ENCODE data around the gene WNT10A. TPM values are rescaled to one million over a fixed set of nuclear protein-coding genes. Genes with fewer than 3 reads are reported as not detected.

WNT10A gene
- total and polyA plus RNA-seq, 10 of the 15 experiments (the other 5 are each of a cell fraction or from before 2014, with no cell fraction given) = 0.61 to 45.0 (median 6.9) TPM

DNA sequence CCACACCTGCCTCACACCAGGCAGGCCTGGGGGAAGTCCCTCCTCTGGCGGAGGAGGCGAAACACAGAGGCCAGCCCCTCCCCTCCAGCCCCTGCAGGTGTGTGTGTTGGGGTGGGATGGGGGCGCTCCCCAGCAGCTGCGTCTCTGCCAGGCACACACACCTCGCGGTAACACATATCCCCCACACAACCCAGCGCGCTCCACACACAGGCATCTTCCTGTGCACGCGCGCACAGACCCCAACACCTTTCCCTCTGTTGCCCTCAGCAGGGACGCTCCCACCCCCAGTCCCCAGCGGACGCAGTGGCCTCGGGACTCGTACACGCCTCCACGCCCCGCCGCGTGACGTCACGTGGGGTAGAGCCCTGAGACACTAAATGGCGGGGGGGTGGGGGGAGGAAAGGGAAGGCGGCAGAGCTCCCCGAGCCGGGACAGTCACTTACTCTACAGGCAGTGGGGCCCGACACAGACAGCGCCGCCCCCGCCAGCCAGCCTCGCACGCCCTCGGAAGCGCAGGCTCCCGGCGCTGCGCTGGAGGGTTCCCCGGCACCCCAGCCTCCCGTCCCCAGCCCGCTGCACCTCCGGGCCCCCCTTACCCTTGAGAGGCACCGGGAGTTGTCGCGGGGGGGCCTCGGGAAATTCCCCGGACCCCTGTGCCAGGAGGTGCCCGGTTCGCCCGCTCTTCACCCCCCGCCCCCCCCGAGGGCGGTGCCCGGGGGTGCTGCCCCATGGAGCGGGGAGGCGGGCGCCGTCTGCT lies at the start of gene WNT10A (continued):
- TF ChIP-seq, protein P1, sequence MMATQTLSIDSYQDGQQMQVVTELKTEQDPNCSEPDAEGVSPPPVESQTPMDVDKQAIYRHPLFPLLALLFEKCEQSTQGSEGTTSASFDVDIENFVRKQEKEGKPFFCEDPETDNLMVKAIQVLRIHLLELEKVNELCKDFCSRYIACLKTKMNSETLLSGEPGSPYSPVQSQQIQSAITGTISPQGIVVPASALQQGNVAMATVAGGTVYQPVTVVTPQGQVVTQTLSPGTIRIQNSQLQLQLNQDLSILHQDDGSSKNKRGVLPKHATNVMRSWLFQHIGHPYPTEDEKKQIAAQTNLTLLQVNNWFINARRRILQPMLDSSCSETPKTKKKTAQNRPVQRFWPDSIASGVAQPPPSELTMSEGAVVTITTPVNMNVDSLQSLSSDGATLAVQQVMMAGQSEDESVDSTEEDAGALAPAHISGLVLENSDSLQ (IDR thresholded peaks at IDR 0.05) = no peak
- TF ChIP-seq MEF2A (IDR thresholded peaks at IDR 0.05; ENCODE audit: insufficient read depth, low read depth, low read length) (no peak), TAF1 (IDR thresholded peaks at IDR 0.05; ENCODE audit: borderline replicate concordance, low read depth, low read length) (peak; percentile 49; the same call in 1 of the 2 replicates), DPF2 (IDR thresholded peaks at IDR 0.05) (peak; percentile 94), IRF4 (IDR thresholded peaks at IDR 0.05; ENCODE audit: low read depth, low read length) (no peak), NR2F1 (conservative IDR thresholded peaks at IDR 0.05) (peak; percentile 72), FOS (IDR thresholded peaks at IDR 0.05; ENCODE audit: borderline replicate concordance, extremely low read depth, insufficient read length) (no peak), TBL1XR1 (IDR thresholded peaks at IDR 0.05; ENCODE audit: low read depth, low read length) (0 out of 2 replicates have a peak, but pooled peaks have one; percentile 61), RUNX3 (IDR thresholded peaks at IDR 0.05; ENCODE audit: low read length) (no peak), GABPA (IDR thresholded peaks at IDR 0.05; ENCODE audit: low read depth) (no peak), MTA2 (IDR thresholded peaks at IDR 0.05; ENCODE audit: low read depth) (peak; percentile 90), POU2F2 (IDR thresholded peaks at IDR 0.05; ENCODE audit: borderline replicate concordance, low read depth, low read length) (no peak), GATAD2B (conservative IDR thresholded peaks at IDR 0.05; ENCODE audit: low read depth) (peak; percentile 97), POLR2A (IDR thresholded peaks at IDR 0.05; ENCODE audit: low read depth, low read length) (peak; percentile 73)
- TF ChIP-seq, protein P2, sequence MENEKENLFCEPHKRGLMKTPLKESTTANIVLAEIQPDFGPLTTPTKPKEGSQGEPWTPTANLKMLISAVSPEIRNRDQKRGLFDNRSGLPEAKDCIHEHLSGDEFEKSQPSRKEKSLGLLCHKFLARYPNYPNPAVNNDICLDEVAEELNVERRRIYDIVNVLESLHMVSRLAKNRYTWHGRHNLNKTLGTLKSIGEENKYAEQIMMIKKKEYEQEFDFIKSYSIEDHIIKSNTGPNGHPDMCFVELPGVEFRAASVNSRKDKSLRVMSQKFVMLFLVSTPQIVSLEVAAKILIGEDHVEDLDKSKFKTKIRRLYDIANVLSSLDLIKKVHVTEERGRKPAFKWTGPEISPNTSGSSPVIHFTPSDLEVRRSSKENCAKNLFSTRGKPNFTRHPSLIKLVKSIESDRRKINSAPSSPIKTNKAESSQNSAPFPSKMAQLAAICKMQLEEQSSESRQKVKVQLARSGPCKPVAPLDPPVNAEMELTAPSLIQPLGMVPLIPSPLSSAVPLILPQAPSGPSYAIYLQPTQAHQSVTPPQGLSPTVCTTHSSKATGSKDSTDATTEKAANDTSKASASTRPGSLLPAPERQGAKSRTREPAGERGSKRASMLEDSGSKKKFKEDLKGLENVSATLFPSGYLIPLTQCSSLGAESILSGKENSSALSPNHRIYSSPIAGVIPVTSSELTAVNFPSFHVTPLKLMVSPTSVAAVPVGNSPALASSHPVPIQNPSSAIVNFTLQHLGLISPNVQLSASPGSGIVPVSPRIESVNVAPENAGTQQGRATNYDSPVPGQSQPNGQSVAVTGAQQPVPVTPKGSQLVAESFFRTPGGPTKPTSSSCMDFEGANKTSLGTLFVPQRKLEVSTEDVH (IDR thresholded peaks at IDR 0.05; ENCODE audit: low read depth, partially characterized antibody) = peak; percentile 48
- TF ChIP-seq, protein P3, sequence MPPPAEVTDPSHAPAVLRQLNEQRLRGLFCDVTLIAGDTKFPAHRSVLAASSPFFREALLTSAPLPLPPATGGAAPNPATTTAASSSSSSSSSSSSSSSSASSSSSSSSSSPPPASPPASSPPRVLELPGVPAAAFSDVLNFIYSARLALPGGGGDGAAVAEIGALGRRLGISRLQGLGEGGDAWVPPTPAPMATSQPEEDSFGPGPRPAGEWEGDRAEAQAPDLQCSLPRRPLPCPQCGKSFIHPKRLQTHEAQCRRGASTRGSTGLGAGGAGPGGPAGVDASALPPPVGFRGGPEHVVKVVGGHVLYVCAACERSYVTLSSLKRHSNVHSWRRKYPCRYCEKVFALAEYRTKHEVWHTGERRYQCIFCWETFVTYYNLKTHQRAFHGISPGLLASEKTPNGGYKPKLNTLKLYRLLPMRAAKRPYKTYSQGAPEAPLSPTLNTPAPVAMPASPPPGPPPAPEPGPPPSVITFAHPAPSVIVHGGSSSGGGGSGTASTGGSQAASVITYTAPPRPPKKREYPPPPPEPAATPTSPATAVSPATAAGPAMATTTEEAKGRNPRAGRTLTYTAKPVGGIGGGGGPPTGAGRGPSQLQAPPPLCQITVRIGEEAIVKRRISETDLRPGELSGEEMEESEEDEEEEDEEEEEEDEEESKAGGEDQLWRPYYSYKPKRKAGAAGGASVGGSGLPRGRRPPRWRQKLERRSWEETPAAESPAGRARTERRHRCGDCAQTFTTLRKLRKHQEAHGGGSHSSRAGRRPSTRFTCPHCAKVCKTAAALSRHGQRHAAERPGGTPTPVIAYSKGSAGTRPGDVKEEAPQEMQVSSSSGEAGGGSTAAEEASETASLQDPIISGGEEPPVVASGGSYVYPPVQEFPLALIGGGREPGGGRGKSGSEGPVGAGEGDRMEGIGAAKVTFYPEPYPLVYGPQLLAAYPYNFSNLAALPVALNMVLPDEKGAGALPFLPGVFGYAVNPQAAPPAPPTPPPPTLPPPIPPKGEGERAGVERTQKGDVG (CRISPR knock-in tag; IDR thresholded peaks at IDR 0.05) = no peak
- TF ChIP-seq, protein P4, sequence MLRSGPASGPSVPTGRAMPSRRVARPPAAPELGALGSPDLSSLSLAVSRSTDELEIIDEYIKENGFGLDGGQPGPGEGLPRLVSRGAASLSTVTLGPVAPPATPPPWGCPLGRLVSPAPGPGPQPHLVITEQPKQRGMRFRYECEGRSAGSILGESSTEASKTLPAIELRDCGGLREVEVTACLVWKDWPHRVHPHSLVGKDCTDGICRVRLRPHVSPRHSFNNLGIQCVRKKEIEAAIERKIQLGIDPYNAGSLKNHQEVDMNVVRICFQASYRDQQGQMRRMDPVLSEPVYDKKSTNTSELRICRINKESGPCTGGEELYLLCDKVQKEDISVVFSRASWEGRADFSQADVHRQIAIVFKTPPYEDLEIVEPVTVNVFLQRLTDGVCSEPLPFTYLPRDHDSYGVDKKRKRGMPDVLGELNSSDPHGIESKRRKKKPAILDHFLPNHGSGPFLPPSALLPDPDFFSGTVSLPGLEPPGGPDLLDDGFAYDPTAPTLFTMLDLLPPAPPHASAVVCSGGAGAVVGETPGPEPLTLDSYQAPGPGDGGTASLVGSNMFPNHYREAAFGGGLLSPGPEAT (IDR thresholded peaks at IDR 0.05; ENCODE audit: low read depth) = peak; percentile 90
- TF ChIP-seq, protein P5, sequence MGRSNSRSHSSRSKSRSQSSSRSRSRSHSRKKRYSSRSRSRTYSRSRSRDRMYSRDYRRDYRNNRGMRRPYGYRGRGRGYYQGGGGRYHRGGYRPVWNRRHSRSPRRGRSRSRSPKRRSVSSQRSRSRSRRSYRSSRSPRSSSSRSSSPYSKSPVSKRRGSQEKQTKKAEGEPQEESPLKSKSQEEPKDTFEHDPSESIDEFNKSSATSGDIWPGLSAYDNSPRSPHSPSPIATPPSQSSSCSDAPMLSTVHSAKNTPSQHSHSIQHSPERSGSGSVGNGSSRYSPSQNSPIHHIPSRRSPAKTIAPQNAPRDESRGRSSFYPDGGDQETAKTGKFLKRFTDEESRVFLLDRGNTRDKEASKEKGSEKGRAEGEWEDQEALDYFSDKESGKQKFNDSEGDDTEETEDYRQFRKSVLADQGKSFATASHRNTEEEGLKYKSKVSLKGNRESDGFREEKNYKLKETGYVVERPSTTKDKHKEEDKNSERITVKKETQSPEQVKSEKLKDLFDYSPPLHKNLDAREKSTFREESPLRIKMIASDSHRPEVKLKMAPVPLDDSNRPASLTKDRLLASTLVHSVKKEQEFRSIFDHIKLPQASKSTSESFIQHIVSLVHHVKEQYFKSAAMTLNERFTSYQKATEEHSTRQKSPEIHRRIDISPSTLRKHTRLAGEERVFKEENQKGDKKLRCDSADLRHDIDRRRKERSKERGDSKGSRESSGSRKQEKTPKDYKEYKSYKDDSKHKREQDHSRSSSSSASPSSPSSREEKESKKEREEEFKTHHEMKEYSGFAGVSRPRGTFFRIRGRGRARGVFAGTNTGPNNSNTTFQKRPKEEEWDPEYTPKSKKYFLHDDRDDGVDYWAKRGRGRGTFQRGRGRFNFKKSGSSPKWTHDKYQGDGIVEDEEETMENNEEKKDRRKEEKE (IDR thresholded peaks at IDR 0.05) = no peak

Measured in GM12878 (cell line).